Right forelimb (tissue), 1 donor: Measurements from ENCODE around the gene UBE2I.

Source experiments
- DNase-seq: peaks from one replicate; pipeline ENCODE4 v3.0.0-alpha.2; 2018

UBE2I gene

GRCh38 chr16:1330931-1331711 is 21.7 kb downstream of the UBE2I start:
- DNase-seq = no peak

DNA sequence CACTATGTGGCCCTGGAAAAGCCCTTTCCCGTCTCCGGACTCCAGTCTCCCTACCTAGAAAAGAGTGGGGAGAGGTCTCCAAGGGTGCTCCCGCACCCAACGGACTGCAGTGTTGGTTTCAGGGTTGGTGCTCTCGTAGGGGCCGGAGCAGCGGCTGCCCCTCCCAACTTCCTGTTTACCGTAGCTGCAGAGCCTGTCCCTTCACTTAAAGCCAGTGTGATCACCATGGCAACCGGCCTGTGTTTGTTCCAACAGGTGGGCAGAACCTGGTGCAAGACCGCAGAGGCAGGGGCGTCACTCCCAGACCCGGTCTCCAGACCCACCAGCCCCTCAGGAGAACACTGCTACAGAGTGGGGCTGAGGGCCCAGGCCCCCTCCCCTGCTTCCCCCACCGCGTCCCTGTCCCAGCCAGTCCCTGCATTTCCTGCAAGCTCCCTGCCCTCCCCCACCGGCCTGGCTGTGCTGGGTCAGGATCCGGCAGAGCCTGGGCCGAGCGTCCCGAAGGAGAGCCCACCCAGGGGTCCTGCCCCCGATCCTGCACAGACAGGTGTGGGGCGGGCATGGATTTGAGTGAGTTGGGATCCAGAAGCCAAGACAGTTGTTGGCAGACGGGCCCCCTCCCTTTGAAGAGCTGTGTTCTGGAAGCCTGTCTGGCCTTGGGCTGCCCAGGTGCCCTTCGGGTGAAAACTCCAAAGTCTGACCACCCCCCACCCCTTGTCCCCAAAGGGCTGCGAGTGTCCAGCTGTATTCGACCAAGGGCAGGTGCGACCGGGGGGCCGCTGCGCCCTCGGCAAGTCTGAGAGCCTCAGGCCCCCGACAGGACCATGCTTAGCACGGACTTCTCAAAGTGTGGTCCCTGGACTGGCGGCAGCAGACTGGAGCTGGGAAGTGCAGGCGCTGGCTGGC is 22.5 kb downstream of the UBE2I start:
- peak; percentile 65 for DNase-seq

GRCh38 chr16:1332618-1333148 is 23.2 kb downstream of the UBE2I start:
- DNase-seq = no peak

GRCh38 chr16:1333149-1333812 is 23.8 kb downstream of the UBE2I start, which contains the start of gene BAIAP3:
Gene BAIAP3 (plus strand): TSS chr16:1333645. CDS start chr16:1338550, 4,905 bp downstream.
- no peak for DNase-seq

DNA sequence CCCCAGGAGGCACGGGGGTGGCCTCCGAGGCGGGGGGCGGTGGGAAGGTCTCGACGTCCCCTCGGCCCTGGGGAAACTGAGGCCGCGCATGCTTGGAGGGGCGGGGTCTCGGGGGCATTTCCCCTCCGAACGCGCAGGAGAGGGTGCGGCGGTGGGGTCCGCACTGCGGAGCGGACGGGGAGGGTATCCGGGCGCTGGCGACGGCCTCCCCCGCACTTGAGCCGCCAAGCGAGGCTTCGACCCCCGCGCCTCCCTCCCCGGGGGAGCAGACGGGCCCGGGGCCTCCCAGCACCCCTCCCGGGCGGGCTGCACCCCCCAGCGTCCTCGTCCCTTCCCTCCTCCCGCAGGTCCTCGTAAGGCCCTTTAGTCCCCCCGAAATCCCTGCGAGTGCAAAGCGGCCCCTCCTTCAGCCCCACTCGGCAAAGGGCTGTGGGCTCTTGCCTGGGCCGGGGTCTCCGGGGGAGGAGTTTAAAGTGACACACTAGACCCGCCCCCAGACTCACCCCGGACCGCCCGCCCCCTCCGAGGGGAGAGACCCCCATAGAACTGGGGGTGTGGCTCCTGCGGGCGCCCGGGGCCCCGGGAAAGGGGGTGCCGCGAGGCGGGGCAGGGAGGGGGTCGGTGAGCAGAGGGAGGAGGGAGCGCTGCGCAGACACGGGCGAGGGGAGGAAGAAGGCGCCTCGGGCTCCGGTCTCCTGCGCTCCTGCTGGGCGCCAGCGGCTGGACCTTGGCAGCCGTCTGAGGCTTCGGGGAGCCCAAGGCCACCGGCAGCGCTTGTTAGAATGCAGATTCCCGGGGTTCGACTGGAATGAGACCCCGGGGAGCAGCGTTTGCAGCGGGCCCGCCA is 24.6 kb downstream of the UBE2I start:
- no peak for DNase-seq

DNA sequence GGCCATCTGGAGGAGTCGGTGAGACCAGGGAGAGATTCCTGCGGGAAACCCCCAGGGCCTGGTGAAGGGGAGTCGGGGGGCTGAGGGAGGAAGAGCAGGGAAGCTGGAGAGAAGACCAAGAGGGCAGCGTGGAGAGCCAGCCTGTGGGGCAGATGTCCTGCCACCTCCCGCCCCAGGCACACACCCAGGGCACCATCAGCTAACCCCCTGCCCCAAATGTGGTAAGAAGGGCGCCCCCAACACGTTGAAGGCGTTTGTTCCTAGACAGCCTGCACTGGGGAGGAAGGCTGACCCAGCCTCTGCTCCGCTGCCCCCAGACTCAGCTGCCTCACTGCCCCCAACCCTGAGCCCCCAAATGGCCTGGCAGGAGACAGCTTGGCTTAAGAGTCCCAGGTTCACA is 25.3 kb downstream of the UBE2I start:
- no peak for DNase-seq

DNA sequence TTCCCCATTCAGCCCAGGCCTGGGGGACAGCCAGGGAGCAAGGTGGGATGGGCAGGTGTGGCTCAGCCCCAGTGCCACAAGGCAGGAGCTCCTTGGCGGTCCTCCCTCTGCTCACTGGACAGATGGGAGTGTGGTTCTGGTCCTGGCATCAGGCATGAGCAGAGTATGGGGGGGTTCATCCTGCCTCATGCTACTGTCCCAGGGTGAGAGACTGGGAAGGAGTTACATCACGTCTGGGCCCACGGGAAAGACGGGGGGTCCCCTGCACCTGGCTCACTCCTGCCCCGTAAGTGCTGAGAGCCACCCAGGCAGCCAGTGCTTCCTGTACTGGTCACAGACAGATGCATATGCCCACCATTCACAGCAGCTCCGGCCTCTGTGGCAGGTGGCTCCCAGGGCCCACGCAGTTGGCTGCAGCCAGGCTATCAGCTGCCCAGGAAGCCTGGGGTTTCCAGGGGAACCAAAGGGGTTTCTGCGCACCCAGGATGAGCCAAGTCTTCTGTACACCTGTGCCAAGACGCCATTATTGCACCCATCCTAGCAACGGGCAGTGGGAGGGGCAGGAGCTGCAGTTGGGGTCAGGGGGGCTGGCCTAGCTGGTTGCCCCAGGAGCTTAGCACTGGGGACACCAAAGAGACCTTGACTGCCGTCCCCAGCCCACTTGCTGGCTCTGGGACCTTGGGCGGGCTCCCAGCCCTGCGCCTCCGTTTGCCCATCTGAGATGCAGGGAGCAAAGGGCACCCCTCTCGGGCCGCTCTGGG is 26.0 kb downstream of the UBE2I start:
- no peak for DNase-seq

DNA sequence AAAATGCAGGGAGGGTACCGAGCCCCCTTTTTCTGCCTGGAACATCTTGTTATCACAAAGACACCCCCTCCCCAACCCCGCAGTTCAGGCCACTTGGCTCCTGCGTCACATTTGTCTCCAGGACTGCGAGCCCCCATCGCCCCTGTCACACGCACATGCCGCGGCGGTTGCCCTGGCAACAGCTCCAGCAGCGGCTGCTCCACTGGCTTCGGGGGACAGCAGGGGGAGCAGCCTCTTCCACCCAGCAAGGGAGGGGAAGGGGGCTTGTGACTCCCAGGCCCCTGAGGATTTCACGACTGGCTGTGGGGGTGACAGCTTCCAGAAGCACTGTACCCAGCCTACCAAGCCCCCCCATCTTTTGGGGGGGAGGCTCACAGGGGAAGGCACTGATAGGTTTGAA is 26.6 kb downstream of the UBE2I start:
- no peak for DNase-seq

DNA sequence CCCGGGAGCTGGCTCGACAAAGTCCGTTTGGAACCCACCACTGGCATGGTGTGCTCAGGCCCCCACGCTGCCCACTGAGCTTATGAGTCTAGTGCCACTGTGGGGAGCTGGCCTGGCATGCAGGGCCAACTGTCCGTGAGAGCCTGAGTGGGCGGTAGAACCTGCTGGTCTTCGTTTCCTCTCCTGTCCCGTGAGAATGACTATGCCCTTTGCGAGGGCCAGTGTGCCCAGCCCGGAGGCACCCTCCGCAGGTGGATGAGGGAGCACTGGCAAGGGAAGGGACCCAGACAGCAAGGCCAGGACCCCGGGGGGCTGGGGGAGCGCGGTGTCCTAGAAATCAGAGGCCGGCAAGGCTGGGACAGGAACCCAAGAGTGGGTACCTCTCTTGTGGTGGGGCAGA is 27.2 kb downstream of the UBE2I start:
- no peak for DNase-seq

DNA sequence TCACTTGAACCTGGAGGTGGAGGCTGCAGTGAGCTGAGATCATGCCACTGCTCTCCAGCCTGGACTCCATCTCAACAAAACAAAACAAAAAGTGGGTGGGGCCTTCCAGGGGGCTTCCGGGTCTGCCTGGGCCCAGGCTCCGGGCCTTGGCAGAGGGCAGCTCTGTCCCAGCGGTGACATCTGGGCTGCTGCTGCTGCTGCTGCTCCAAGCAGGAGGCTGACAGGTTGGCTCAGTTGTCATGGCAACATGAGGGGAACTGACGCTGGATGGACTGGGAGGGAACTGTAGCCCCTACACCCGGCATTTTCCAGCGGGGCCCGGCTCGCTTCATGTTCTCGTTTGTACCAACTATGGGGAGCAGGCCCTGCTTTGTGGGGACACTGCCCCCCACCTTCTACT is 28.1 kb downstream of the UBE2I start:
- DNase-seq = no peak

DNA sequence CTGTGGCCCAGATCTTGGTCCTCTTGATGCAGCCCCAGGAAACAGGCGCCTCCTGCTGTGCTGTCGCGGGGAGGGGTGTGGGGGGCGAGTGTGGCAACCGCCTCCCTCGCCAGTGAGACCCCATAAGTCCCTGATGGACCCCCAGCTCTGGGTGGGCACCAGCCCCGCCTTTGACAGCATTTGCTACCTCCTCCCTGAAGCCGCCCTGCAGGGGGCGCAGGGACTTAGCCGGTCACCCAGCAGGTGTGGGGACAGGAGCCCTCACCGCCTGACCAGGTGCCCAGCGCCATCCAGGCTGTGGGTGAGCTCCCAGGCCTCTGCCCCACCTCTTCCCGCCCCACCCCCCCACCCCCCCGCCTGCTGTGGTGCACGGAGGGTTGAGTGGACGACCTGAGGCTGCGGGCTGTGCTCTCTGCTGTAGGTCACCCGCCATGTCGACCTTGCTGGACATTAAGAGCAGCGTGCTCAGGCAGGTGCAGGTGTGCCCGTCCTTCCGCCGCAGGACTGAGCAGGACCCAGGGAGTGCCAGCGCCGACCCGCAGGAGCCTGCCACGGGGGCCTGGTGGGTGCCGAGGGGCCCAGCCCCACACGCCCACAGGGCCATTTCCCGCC is 28.8 kb downstream of the UBE2I start:
- DNase-seq = no peak

- DNase-seq = no peak
These were observed 29.6 kb downstream of the UBE2I start for GRCh38 chr16:1338855-1339675.

- DNase-seq = no peak
These were observed 31.5 kb downstream of the UBE2I start for GRCh38 chr16:1340730-1341494.

- DNase-seq = no peak
These were observed 32.3 kb downstream of the UBE2I start for GRCh38 chr16:1341495-1342420.

GRCh38 chr16:1342526-1343427 is 33.3 kb downstream of the UBE2I start:
- peak; percentile 71 for DNase-seq

- no peak for DNase-seq
These were observed 34.2 kb downstream of the UBE2I start for GRCh38 chr16:1343428-1344242.
